ENCODE measurements around the gene ZBTB42. TPM values are rescaled to one million over a fixed set of nuclear protein-coding genes. Genes with fewer than 3 reads are reported as not detected.

Gene ZBTB42
- total and polyA plus RNA-seq, 2 of the 13 experiments (the other 11 are each of a cell fraction or from before 2014, with no cell fraction given) = 2.8 to 4.2 TPM

GRCh38 chr14:104799244-104800014 lies 1.5 kb upstream of the ZBTB42 start (continued):
- 0 out of 2 replicates have a peak, but pooled peaks have one; percentile 27 for TF ChIP-seq PATZ1 (CRISPR knock-in tag; IDR thresholded peaks at IDR 0.05)
- TF ChIP-seq ZNF704 (CRISPR knock-in tag; IDR thresholded peaks at IDR 0.05; ENCODE audit: borderline replicate concordance) = 0 out of 2 replicates have a peak, but pooled peaks have one; percentile 8
- peak; percentile 46 for TF ChIP-seq POLR2G (IDR thresholded peaks at IDR 0.05; ENCODE audit: low read depth, low read length)
- TF ChIP-seq MNT (IDR thresholded peaks at IDR 0.05) = 0 out of 2 replicates have a peak, but pooled peaks have one; percentile 16
- TF ChIP-seq ARHGAP35 (CRISPR knock-in tag; IDR thresholded peaks at IDR 0.05; ENCODE audit: borderline replicate concordance) = 0 out of 2 replicates have a peak, but pooled peaks have one; percentile 12
- peak; percentile 9; the same call in 1 of the 2 replicates for TF ChIP-seq KDM5B (CRISPR knock-in tag; IDR thresholded peaks at IDR 0.05; ENCODE audit: borderline replicate concordance)
- peak; percentile 3; the same call in 1 of the 2 replicates for TF ChIP-seq STAG1 (CRISPR knock-in tag; IDR thresholded peaks at IDR 0.05)
- no peak for TF ChIP-seq ZNF124 (CRISPR knock-in tag; IDR thresholded peaks at IDR 0.05)
- TF ChIP-seq LCORL (IDR thresholded peaks at IDR 0.05) = no peak
- 0 out of 2 replicates have a peak, but pooled peaks have one; percentile 19 for TF ChIP-seq LCORL (CRISPR knock-in tag; IDR thresholded peaks at IDR 0.05)
- peak; percentile 40; the same call in 1 of the 2 replicates for TF ChIP-seq SAP130 (CRISPR knock-in tag; IDR thresholded peaks at IDR 0.05; ENCODE audit: low read depth)
- peak; percentile 24 for TF ChIP-seq ASH2L (IDR thresholded peaks at IDR 0.05; ENCODE audit: insufficient read length, low read depth, low read length)
- TF ChIP-seq ZFP37 (CRISPR knock-in tag; IDR thresholded peaks at IDR 0.05; ENCODE audit: borderline replicate concordance) = 0 out of 2 replicates have a peak, but pooled peaks have one; percentile 48
- TF ChIP-seq ZMYM2 (CRISPR knock-in tag; IDR thresholded peaks at IDR 0.05) = no peak
- TF ChIP-seq THAP9 (CRISPR knock-in tag; IDR thresholded peaks at IDR 0.05; ENCODE audit: borderline replicate concordance) = peak; percentile 64; the same call in 1 of the 2 replicates
- TF ChIP-seq RARG (CRISPR knock-in tag; IDR thresholded peaks at IDR 0.05; ENCODE audit: low read depth) = no peak
- peak; percentile 24 for TF ChIP-seq YY1 (IDR thresholded peaks at IDR 0.05; ENCODE audit: insufficient read depth, insufficient replicate concordance, low read depth, low read length)
- TF ChIP-seq EEA1 (CRISPR knock-in tag; IDR thresholded peaks at IDR 0.05; ENCODE audit: borderline replicate concordance) = no peak
- no peak for TF ChIP-seq ZNF577 (CRISPR knock-in tag; IDR thresholded peaks at IDR 0.05; ENCODE audit: borderline replicate concordance, low read depth)

All from HepG2 (cell line).